Measurements from ENCODE around the gene CD109. TPM values are rescaled to one million over a fixed set of nuclear protein-coding genes. Genes with fewer than 3 reads are reported as not detected.

CD109 gene
- 45.5 to 70.4 TPM (median 63.8 TPM) in 5 replicates for total RNA-seq (2022; extraction: Qiagen RNA extraction)

DNA sequence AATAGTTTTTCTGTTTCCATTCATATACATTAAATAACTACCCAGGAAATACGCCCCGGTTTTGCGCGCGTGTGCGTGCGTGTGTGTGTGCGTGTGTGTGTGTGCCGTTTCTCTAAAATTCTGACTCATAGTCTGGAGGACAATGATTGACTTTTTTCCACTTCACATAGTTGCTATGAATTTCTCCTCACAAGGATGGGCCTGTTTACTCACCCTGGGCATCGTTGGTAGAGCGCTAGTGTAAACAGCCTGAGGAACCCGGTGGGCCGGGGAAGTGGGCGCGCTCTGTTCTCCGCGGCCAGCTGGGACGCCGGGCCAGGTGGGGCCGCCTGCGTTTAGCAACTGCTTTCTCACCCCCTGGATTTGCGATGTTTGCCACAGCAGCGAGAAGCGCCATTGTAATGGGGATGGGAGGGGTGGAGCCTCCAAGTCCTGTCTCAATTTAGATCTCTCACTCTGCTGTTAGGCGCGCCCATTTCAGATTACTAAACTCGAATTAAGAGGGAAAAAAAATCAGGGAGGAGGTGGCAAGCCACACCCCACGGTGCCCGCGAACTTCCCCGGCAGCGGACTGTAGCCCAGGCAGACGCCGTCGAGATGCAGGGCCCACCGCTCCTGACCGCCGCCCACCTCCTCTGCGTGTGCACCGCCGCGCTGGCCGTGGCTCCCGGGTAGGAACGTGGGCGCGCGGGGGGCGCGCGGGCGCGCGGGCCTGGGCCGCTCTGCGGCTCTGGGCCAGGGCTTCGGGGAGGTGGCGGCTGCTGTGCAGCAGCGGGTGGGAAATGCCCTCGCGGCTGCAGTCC lies at the start of gene CD109:
TSS of gene CD109 (plus strand) at position 585 of the 803 bp plus-strand sequence. CDS start at position 598, 13 bp downstream.

DNA sequence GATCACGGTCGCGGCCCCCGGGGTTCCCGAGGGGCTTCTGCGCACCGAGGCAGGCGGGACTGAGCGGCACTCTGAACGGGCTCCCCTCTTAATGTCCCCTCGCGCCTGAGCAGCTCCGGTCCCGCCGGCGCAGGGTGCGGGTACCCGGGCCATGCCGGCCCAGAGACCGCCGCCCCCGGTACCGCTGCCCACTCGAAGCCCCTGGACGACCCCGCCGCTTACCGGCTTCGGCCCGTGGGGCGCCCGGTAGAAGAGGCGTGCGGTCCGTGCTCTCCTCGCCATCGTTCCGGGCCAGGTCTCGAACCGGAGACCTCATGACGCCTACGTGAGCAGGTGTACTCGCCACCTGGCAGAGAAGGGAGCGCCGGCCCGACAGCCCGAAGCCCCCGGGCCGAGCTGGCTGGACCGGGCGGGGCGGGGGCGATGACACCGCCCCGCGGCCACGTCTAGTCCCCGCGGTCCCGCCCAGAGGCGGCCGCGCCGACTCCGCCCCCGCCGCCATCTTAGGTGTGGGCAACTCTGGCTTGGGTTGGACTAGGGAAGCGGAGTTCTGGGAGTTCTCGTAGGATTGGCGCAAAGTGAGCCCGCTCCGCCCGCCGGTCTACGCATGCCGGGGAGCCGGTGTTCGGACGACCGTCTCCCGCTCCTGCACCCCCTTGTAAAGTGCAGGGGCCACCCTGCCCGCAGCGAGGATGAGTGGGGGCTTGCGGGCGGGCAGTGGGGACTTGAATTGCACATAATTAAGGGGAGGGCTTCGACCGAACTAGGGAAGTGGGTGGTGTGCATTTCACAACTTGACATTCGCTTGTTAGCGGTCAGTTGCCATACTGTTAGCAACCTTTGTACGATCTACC lies 42.2 kb upstream of the CD109 start, which contains the start of gene SLC17A5:
TSS of gene SLC17A5 (minus strand) at position 422 of the 854 bp plus-strand sequence. CDS start at position 316, 106 bp downstream.

Other genes with a start within 250 kb of the CD109 start
- 3.6 to 4.3 TPM (median 4.2 TPM) in 5 replicates for gene CGAS, start 243.9 kb upstream of the CD109 start, total RNA-seq (2022; extraction: Qiagen RNA extraction)
- gene MTO1, start 234.5 kb upstream of the CD109 start, total RNA-seq (2022; extraction: Qiagen RNA extraction): 8.8 to 10.4 TPM (median 9.5 TPM) in 5 replicates
- gene EEF1A1, start 175.2 kb upstream of the CD109 start, total RNA-seq (2022; extraction: Qiagen RNA extraction): 7,252 to 8,874 TPM (median 7,528 TPM) in 5 replicates
- gene SLC17A5, start 42.2 kb upstream of the CD109 start, total RNA-seq (2022; extraction: Qiagen RNA extraction): 12.0 to 14.6 TPM (median 14.1 TPM) in 5 replicates